Measurements from ENCODE around the gene SLC9A3. TPM values are rescaled to one million over a fixed set of nuclear protein-coding genes. Genes with fewer than 3 reads are reported as not detected.
"Not testable (repeated sequence)": the region's sequence is repeated elsewhere in the genome, so short reads cannot be mapped to it uniquely, and the experiment has no call there.

Gene SLC9A3
- total RNA-seq, 4 donors from 2014 or later = 1.7 to 4.5 (median 2.9) TPM

DNA sequence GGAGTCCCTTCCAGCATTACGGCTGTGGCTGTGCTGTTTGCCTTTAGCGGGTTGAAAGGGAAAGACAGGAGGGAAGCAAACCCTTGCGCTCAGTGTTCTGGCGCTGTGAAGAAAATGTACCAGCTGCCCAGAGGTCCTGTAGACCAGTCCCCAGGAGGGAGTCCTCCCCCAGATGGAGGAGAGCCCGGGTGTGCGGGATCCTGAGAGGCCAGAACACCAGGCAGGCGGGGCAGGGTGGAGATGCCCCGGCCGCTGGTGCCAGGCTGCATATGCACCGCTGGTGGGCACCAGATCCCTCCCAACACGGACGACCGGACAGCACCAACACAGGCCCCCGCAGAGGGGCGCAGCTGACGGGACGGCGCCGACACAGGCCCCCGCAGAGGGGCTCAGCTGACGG lies 37.2 kb upstream of the SLC9A3 start:
- Histone ChIP-seq H3K4me1 (no peaks in the 10 kb centered on the region), H3K27ac (no peak overlapping the region), H3K36me3 (no peaks in the 10 kb centered on the region), H3K4me3 (no peak overlapping the region), H3K27me3 (peaks cover 11 to 34% (median 18%) of the 10 kb centered on the region in 3 donors), H3K9me3 (no peaks in the 10 kb centered on the region)
- in situ Hi-C loops (cut with MboI; ENCODE audit: low sequenced_read_pairs in 4 of 4) = no loop called here
- intact Hi-C loops (cut with DNase I; ENCODE audit: low total_unique reads) = no loop called here
- DNase-seq = no peak
- TF ChIP-seq POLR2A (IDR thresholded peaks at IDR 0.05) = no peak
- TF ChIP-seq, protein P1, sequence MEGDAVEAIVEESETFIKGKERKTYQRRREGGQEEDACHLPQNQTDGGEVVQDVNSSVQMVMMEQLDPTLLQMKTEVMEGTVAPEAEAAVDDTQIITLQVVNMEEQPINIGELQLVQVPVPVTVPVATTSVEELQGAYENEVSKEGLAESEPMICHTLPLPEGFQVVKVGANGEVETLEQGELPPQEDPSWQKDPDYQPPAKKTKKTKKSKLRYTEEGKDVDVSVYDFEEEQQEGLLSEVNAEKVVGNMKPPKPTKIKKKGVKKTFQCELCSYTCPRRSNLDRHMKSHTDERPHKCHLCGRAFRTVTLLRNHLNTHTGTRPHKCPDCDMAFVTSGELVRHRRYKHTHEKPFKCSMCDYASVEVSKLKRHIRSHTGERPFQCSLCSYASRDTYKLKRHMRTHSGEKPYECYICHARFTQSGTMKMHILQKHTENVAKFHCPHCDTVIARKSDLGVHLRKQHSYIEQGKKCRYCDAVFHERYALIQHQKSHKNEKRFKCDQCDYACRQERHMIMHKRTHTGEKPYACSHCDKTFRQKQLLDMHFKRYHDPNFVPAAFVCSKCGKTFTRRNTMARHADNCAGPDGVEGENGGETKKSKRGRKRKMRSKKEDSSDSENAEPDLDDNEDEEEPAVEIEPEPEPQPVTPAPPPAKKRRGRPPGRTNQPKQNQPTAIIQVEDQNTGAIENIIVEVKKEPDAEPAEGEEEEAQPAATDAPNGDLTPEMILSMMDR (IDR thresholded peaks at IDR 0.05 in 4 of 5, conservative IDR thresholded peaks at IDR 0.05 in 1 of 5) = no peak
- no peak for ATAC-seq

DNA sequence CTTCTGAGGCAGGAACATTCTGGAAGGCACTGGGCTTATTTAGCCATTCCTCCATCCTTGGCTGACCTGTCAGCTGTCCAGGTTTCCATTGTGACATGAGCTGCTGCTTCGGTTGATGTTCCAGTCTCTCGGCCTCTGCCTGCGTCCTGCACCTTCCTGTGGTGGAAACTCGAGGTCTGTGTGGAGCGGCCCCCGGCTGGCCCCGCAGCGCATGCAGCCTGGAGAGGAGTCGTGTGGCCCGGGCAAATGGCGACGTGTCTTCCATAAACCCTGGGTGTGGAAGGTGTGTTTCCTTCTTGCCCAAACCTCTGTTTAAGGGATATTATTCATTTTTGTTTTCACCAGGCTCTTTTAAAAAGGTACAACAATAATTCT lies 36.5 kb upstream of the SLC9A3 start:
- Histone ChIP-seq H3K4me1 (no peaks in the 10 kb centered on the region), H3K9me3 (no peaks in the 10 kb centered on the region), H3K36me3 (no peaks in the 10 kb centered on the region), H3K4me3 (no peak overlapping the region), H3K27me3 (peaks cover 6 to 27% (median 18%) of the 10 kb centered on the region in 3 donors), H3K27ac (no peak overlapping the region)
- ATAC-seq (no peak), DNase-seq (no peak)
- in situ Hi-C loops (cut with MboI; ENCODE audit: low sequenced_read_pairs in 4 of 4) = no loop called here
- TF ChIP-seq POLR2A (IDR thresholded peaks at IDR 0.05) = no peak
- TF ChIP-seq, protein P1 (IDR thresholded peaks at IDR 0.05 in 4 of 5, conservative IDR thresholded peaks at IDR 0.05 in 1 of 5) = no peak
- intact Hi-C loops (cut with DNase I; ENCODE audit: low total_unique reads) = no loop called here

DNA sequence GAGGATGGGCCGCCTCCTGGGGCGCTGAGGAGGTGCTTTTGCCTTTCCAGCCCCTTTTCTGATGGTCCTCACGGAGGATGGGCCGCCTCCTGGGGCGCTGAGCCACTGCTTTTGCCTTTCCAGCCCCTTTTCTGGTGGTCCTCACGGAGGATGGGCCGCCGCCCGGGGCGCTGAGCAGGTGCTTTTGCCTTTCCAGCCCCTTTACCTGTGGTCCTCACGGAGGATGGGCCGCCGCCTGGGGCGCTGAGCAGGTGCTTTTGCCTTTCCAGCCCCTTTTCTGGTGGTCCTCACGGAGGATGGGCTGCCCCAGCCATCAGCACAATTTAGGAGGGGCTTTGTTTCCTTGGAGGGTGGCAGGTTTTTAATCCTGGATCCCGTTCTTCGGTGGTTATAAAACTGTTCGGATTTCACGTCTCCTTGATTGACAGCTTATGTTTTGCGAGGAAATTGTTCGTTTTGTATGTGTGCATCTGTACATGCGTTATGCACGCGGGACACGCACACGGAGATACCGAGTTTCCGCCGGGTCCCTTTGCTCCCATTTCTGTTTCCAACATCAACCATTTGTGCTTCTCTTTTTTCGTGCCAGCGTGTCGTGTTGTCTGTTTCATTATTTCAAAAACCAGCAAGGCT lies 34.7 kb upstream of the SLC9A3 start:
- ATAC-seq (no peak), DNase-seq (no peak)
- TF ChIP-seq, protein P1 (IDR thresholded peaks at IDR 0.05 in 4 of 5, conservative IDR thresholded peaks at IDR 0.05 in 1 of 5) = no peak
- no peak for TF ChIP-seq POLR2A (IDR thresholded peaks at IDR 0.05)
- in situ Hi-C loops (cut with MboI; ENCODE audit: low sequenced_read_pairs in 4 of 4) = no loop called here
- intact Hi-C loops (cut with DNase I; ENCODE audit: low total_unique reads) = no loop called here
- no peak overlapping the region for H3K4me3 ChIP-seq
- H3K36me3 ChIP-seq = no peaks in the 10 kb centered on the region
- H3K27me3 ChIP-seq = peaks cover 4 to 22% (median 18%) of the 10 kb centered on the region in 3 donors
- no peaks in the 10 kb centered on the region for H3K4me1 ChIP-seq
- no peak overlapping the region for H3K27ac ChIP-seq
- no peaks in the 10 kb centered on the region for H3K9me3 ChIP-seq

DNA sequence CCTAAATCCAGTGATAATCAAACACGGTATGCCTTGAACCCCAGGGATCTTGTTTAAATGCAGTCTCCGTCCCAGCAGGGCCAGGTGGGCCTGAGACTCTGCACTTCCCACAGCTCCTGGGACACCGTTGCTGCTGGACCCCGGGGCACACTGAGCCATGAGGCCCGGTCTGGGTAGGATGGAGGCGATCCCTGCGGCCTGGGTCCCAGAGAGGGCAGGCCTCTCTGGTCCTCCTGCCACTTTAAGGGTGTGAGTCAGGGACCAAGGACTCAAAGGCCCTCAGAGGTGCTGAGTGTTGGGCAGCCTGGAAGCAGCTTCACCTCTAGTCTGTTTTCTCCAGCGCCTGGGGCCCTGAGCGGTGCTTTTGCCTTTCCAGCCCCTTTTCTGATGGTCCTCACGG lies 34.1 kb upstream of the SLC9A3 start:
- no peak for ATAC-seq
- Histone ChIP-seq H3K4me3 (no peak overlapping the region), H3K36me3 (no peaks in the 10 kb centered on the region), H3K9me3 (no peaks in the 10 kb centered on the region), H3K27me3 (peaks cover 4 to 22% (median 18%) of the 10 kb centered on the region in 3 donors), H3K27ac (no peak overlapping the region), H3K4me1 (no peaks in the 10 kb centered on the region)
- DNase-seq = no peak
- in situ Hi-C loops (cut with MboI; ENCODE audit: low sequenced_read_pairs in 4 of 4) = no loop called here
- TF ChIP-seq, protein P1 (IDR thresholded peaks at IDR 0.05 in 4 of 5, conservative IDR thresholded peaks at IDR 0.05 in 1 of 5) = no peak
- no peak for TF ChIP-seq POLR2A (IDR thresholded peaks at IDR 0.05)
- intact Hi-C loops (cut with DNase I; ENCODE audit: low total_unique reads) = no loop called here

DNA sequence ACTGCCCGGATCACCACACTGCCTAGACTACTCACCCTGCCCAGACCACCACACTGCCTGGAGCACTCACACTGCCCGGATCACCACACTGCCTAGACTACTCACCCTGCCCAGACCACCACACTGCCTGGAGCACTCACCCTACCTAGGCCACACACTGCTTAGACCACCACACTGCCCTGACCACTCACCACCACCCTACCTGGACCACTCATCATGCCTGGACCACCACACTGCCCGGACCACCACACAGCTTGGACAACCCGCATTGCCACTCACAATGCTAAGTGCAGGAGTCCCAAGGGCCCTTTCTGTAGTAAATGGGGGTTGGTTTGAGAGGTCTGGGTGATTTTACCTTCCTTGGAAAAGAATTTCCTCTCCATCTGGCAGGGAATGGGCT lies 33.7 kb upstream of the SLC9A3 start:
- peaks cover 4 to 22% (median 18%) of the 10 kb centered on the region in 3 donors for H3K27me3 ChIP-seq
- ATAC-seq; H3K9me3 ChIP-seq; intact Hi-C loops (cut with DNase I; ENCODE audit: low total_unique reads); H3K4me1 ChIP-seq; H3K36me3 ChIP-seq; H3K4me3 ChIP-seq; in situ Hi-C loops (cut with MboI; ENCODE audit: low sequenced_read_pairs in 4 of 4); H3K27ac ChIP-seq; DNase-seq: not testable (repeated sequence)

Data from gastrocnemius medialis (tissue), 4 donors.